ENCODE measurements around the gene SPATA3.
"Not testable (repeated sequence)": the region's sequence is repeated elsewhere in the genome, so short reads cannot be mapped to it uniquely, and the experiment has no call there.

The SPATA3 gene

DNA sequence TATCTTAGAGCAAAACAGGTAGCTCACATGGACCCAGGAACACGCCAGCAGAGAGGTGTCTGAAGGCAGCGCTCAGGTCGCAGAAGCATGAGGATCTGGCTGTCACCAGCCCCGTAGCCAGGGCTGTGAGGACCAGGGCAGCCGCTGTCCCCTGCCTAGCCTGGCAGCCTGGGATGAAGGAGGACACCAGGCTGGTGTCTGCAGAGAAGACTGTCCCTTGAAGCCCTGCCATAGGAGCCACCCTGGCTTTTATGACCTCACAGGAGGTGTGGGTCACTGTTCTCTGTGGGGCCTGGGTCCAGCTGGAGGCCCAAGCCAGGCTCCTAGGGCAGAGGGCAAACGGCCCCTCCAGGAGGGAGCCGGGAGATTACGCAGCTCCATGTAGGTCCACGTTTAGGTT, at the start of gene SPATA3:
SPATA3 (plus strand) TSS at position 301 of the 400 bp plus-strand sequence. CDS start 113 bp downstream, outside the sequence.
- no peak for DNase-seq (ENCODE audit: low read depth in 2 of 2)

DNA sequence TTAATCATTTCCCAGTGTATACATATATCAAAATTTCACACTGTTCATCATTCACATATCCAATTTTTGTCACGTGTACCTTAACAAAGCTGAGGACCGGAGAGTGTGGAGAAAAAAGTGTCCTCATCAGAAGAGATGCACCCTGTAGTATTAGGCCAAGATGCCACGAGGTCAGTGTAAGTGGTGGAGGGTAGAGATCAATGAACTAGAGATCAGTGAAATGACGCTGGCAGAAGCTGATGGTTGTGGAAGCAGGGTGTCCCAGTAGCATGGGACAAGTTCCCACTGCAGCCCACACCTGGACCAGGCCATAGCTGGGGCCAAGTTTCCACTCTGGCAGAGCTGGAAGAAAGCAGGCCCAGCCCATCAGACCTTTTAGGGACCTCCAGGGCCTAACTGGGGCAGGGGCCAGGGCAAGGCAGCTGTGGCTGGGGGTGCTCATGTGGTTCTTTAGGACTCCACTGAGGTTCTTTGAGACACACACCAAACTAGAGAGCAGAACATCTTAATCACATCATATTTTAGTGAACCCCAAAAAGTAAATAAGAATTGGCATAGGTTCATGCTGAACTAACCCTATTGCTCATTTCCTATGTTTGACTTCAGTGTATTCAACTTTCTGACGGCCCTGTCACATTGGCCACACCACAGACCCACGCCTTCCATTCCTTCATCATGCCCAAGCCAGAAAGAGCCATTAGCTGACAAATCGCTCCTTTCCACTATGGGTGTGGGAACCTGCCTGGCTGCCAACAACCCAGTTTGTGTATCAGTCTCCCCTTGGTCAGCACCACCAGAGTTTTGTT, 49.3 kb upstream of the SPATA3 start:
- no peak for DNase-seq (ENCODE audit: low read depth in 2 of 2)

DNA sequence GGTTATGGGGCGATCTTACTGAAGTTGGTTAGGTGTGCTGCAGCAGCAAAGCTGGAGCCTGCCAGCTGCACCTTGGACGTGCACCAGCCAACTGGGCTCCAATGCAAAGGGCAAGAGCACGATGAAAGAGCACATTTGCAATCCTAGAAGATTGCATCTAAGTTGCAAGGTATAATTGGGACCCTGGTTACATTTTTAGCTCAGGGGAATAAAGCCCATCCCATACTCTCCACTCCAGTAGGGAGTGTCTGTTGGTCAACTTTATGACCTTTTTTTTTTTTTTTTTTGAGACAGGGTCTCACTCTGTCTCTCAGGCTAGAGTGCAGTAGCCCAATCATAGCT, 48.7 kb upstream of the SPATA3 start:
- DNase-seq (ENCODE audit: low read depth in 2 of 2) = no peak

DNA sequence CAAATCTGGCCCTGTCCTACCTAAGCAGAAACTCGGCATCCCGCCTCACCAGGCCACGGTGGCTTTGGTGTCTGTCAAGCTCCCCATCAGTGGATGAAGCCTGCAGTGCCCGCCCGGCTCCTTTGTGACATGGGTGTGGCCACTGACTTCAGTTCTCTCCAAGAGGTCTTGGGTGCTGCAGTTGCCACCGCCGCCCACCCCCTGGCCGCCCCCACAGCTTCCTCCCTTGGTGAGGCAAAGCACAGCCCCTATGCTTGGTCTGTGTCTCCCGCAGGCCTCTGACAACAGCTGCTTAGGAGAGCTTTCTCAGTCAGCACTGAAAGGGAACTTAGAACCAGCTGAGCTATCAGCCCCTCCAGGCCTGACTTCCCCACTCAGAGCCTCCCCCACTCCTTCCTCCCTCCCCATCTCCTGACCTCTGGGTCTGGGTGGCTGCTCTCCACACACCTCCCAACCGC, 48.0 kb upstream of the SPATA3 start:
- no peak for DNase-seq (ENCODE audit: low read depth in 2 of 2)

DNA sequence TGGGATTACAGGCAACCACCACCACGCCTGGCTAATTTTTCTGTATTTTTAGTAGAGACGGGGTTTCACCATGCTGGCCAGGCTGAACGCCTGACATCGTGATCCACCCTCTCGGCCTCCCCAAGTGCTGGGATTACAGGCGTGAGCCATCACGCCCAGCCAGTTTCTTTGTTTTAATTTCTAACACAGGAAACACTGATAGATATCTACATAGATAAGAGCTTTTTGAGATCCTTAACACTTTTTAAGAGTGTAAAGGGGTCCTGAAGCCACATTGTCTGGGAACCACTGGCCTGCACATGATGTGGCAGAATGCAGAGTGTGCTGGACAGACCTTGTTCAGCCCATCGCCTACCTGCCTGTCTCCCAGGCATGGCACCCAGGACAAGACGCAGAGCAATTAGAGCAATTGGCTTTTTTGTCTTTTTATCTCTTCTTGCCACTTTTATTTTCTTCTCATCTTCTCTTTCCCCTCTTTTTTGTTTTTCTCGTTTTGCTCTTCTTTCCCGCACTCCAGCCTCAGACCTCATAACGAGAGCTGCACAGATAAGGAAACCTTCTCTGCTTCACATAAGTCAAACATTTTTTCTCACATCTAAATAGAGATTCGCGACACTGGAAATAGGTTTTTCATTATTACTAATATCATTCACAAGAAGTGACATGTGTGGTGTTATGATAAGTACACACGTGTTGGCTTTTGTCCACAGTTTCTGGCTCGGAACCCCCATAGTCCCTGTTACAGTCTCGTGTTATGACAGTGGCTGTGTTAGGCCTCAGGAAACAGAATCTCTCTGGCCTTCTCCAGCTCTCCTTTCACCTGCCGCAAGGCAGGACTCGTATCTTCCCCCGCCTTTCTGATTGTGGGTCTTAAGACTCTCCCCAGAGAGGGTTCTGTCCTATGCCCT, 45.7 kb upstream of the SPATA3 start:
- no peak for DNase-seq (ENCODE audit: low read depth in 2 of 2)

DNA sequence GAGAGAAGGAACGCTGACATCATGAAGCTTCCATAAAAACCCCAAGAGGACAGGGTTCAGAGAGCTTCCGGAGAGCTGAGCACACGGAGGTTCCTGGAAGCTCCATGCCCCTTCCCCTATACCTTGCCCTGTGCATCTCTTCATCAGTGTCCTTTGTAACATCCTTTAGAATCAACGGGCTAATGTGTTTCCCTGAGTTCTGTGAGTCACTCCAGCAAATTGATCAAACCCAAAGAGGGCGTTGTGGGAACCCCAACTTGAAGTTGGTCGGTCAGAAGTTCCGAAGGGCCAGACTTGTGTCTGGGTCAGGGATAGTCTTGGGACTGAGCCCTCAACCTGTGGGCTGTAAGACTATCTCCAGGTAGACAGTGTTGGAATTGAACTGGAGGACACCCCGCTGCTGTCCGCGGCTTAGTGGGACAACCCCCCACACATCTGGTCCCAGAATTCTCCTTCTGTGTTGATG, 45.0 kb upstream of the SPATA3 start:
- no peak for DNase-seq (ENCODE audit: low read depth in 2 of 2)

DNA sequence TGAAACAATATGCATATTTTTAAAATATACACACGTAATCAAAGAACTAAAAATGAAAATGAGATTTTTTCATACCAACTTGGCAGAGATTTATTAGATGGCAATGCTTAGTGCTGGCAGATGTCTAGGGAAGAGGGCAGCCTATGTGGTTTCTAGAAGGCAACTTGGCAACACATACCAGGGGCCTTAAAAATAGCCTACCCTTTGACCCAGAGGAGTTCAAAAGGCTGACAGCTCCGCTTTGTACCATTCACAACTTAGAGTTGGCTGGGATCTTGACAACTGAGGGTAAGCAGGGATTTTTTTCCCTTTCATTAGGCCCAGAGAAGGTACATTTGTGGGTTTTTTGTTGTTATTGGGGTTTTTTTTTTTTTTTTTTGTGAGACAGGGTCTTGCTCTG, 44.5 kb upstream of the SPATA3 start:
- DNase-seq (ENCODE audit: low read depth in 2 of 2) = no peak

DNA sequence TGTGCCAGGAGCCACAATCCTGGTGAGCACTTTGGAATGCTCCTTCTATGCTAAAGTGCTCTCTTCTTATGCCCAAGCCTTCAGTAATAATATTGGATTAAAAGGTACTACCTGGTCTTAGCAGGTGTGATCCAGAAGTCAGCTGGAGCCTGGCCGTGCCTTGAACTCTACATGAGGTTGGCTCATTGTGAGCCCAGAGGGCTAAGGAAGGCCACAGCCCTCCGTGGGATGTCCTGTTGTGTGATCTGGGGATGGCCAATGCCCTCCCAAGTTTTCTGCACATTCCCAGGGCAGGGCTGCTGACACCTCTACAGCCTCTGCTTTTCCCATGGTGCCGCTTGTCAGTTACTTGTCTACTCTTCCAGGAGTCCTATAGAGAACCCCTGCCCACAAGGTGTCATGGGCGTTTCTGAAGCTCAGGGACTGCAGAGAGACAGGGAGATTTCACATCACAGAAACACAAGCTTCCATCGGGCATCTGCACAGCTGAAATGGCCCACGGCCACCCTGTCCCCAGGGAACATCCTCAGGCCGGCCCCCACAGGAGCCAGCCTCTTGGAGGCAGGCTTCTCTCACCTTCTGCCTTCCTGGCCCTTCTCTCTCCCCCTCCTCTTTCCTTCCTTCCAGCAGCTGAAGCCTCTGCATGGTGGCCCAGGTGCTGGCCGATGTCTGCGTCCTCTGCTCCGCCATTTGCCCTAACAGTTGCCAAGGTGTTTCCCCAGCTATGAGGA, 43.5 kb upstream of the SPATA3 start:
- DNase-seq (ENCODE audit: low read depth in 2 of 2) = no peak

DNA sequence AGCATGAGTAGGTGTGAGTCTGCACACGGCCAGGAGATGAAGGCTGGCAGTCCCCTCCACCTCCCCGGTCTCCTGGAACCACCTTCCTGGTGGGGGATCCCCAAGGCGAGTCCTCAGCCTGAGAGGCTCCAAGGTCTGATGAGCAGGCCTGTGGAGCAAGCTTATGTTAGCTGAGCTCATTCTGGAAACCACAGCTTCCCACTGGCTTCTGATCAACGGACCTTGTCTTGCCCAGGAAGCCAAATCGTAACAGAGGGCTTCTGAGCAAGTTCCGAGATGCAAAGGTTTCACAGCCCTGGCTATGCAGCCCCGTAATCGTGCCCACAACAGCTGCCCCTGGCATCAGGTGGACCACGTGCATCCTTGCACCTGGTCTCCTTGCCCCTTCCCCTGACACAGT, 42.1 kb upstream of the SPATA3 start:
- no peak for DNase-seq (ENCODE audit: low read depth in 2 of 2)

DNA sequence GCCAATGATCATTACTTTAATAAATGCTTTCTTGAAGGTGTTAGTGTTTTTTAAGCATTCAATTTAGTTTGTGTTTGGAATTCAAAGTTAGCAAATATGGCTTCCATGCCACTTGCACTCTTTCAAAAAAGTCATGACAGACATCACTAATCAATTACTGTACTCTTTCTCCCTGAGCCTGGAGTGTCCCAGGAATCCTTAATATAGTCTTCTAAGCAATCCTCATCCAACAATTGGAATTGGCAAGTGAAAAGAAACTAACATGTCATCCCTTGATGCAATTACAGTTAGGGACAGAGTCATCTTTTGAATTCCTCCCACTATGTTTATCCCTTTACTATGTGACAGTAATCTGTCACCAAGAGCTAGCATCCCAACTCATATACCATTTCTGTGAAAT, 41.2 kb upstream of the SPATA3 start:
- DNase-seq (ENCODE audit: low read depth in 2 of 2) = no peak

DNA sequence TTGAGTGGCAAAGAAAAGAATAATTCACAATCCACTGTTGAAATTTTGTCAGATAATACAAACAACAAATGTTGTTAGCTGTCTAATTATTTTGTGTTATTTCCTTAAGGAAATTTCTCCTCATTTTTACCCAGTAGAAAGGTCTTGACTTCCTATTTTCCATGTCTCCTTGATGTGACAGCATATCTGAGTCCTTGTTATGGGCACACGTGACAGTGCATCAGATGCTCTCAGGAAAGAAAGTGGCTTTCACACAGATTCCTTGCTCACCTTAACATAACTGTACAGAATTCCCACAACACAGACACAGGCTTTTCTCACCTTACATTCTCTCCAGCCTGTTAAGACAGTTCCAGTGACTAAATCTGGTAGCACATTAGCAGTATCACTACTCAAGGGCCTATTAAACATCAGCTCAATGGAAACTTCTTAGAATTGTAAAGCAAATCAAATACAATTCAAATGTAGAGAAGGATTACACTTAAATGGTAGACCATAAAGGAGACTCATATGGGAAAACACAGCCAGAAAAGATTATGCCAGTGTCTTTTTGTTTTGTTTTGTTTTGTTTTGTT, 40.7 kb upstream of the SPATA3 start:
- DNase-seq (ENCODE audit: low read depth in 2 of 2) = no peak

DNA sequence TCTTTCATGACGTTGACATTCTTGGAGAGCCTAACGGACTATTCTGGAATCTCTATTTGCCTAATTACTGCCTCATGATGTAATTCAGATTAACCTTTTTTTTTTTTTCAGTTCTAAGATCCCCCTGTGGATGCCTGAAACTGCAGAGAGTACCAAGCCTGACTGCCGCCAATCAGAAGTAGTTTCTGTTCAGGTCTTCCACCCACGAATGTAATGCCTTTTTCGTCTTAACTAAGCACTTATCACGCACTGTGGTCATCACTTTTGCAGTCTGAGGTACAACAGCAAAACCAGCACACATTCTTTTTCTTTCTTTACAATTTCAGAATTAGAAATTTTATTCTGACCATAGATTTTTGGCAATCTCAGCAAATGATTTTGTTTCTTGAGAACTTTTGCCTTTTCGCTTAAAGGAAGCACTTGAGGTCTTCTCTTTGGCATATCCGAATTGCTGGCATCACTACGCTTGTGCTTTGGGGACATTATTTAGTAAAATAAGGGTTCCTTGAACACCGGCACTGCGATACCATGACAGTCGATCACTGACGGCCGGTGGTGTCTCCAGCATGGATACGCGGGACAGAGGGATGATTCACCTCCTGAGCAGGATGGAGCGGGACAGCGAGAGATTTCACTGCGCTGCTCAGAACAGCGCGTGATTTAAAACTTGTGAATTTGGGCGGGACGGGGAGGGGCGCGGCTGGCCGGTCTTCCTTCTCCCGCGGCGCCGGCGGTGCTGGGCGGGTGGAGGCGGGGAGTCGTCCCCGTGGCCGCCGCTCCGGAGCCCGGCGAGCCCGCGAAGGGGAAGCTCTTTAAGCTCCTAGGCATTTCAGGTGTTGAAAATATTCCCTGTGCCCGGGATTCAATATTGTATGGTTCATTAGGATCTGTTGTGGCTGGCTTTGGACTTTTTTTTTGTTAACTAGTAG, 38.8 kb upstream of the SPATA3 start:
- DNase-seq (ENCODE audit: low read depth in 2 of 2) = peak in 1 of 2 donors; percentile 32

DNA sequence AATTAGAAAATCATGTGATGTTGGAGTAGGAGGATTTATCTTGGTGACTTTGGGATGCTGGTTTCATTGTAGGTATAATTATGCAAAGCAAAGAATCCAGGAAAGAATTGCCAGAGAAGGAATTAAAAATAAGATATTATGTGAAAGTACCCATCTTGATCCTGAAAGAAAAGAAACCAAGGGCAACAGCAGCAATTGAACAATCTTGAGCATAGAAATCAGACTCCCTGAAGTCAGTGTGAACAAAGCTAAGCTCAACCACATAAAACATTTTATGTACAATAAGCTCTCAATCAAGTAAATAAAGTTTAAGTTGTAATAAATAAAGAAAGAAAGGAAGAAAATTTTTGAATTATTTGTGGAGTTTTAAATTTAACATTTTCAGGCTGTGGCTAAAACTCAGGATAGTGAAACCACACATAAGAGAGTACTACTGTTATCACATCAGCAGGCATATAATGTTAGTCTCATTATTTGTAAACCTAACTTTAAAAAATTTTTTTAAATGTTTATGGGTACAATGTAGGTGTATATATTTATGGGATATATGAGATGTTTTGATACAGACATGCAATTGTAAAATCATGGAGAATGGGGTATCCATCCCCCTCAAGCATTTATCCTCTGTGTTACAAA, 38.0 kb upstream of the SPATA3 start:
- DNase-seq (ENCODE audit: low read depth in 2 of 2) = no peak

DNA sequence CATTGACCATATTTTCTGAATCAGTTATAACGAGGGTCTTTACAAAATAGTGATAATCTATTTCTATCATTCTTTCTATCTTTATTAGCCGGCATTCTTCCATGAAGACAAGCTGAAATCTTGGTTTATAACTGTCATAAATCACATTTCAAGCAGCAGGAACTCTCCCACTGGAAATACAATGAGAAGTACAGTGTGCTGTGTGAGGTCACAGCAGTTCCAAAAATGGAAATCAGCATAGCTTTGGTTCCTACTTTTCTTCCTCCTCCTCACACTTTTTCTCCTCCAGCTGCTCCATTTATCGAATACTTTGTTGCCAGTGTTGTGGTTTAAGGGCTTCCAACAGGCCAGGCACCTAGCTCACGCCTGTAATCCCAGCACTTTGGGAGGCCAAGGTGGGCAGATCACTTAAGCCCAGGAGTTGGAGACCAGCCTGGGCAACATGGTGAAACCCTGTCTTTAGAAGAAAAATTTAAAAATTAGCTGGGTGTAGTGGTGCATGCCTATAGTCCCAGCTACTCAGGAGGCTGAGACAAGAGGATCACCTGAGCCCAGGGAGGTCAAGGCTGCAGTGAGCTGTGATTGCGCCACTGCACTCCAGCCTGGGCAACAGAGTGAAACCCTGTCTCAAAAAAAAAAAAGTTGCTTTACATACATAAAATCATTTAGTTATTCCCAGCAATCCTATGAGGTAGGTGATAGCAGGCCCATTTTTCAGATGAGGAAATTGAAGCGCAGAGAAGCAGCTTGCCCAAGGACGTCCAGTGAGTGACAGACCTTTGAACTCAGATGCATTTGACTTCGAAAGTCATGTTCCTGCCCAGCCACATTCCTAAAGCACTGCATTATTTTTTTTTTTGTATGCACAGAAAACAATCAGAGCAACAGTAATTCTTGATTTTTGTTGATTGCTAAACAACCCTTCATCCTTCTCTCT, 36.8 kb upstream of the SPATA3 start:
- no peak for DNase-seq (ENCODE audit: low read depth in 2 of 2)

DNA sequence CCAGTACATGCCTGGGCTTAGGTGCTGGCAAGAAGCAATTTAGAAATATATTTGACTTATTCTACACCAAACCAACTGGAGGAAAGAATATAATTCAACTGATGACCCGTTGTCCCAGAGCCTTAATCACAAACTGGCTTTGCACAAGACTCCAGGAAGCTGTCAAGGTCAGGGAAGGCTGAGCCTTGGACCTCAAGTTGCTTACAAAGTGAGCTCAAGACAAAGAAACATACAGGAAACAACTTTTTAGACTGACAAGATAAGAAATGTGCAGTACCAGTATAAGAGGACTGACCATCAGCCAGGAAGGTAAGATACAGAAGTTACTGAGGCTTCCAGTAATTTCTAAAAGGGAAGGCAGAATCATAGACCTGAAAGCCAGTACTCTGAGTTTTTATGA, 35.9 kb upstream of the SPATA3 start:
- no peak for DNase-seq (ENCODE audit: low read depth in 2 of 2)

DNA sequence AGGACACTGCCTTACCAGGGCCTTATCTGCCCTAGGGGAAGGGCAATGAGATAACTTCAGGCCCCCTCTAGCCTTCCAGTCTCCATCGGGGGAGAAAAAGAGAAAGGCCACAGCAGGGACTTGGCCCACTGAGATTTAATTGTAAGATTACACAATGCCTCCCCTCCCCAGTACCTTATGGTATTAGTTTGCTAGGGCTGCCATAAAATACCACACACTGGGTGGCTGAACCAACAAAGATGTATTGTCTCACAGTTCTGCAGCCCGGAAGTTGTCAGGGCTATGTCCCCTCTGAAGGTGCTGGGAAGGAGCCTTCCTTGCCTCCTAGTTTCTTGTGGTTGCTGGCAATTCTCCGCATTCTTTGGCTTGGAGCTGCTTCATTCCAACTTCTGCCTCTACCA, 34.8 kb upstream of the SPATA3 start:
- DNase-seq (ENCODE audit: low read depth in 2 of 2) = no peak

DNA sequence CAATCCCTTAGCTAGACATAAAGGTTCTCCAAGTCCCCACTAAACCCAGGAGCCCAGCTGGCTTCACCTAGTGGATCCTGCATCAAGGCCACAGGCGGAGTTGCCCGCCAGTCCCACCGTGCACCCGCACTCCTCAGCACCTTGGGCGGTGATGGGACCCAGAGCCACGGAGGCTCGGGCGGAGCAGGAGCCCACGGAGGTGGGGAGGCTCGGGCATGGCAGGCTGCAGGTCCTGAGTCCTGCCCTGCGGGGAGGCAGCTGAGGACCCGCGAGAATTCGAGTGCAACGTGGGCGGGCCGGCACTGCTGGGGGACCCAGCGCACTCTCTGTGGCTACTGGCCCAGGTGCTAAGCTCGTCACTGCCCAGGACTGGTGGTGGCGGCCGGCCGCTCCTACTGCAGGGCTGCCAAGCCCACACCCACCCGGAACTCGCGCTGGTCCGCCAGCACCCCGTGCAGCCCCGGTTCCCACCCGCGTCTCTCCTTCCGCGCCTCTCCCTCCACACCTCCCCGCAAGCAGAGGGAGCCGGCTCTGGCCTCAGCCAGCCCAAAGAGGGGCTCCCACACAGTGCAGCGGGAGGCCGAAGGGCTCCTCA, 31.7 kb upstream of the SPATA3 start:
- no peak for DNase-seq (ENCODE audit: low read depth in 2 of 2)

DNA sequence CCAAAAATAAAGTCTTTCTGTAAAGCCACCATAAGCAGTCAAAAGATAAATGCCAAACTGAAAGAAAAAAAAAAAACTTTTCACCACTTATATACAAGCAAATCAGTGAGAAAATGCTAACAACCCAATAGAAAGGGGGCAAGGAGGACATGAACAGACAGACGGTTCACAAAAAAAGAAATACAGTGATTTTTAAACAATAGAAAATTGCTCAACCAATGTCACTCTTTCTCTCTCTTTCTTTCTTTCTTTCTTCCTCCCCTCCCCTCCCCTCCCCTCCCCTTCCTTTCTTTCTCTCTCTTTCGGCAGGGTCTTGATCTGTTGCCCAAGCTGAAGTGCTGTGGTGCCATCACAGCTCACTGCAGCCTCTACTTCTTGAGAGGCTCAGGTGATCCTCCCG, 28.8 kb upstream of the SPATA3 start:
- no peak for DNase-seq (ENCODE audit: low read depth in 2 of 2)

DNA sequence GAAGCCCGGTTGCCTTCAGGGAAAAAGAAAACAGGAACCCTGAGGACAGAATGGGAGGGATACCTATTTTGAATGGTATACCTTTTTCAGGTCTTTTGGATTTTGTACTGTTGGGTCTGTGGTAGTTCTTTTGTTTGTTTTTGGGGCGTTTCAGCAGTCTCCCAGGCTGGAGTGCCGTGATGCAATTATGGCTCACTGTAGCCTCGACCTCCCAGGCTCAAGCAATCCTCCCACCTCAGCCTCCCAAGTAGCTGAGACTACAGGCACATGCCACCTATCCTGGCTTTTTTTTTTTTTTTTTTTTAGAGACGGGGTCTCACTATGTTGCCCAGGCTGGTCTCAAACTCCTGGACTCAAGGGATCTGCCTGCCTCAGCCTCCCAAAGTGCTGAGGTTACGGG, 27.6 kb upstream of the SPATA3 start:
- DNase-seq (ENCODE audit: low read depth in 2 of 2) = not testable (repeated sequence)

All from stimulated activated CD4-positive, alpha-beta T cell treated with anti-CD3 and anti-CD28 coated beads, Interleukin-1b, Interleukin-23, amount 100 ng/mL, for 4 hours (primary cell).